Activated naive CD4-positive, alpha-beta T cell treated with anti-CD3 and anti-CD28 coated beads, Interleukin-2, amount 50 U/mL, for 72 hours (primary cell): ENCODE measurements around the gene RMND5A. TPM values are rescaled to one million over a fixed set of nuclear protein-coding genes. Genes with fewer than 3 reads are reported as not detected.

Experiments used
- ATAC-seq, 2 donors: fragments of 150-1000 bp; cut with Tn5 transposase; 2 replicates each; pipeline ENCODE4 v1.10.0; 2021; ENCODE audit warnings: mild to moderate bottlenecking in 2 of 2, moderate library complexity in 2 of 2
- DNase-seq, 2 donors: peaks; one replicate each; pipeline ENCODE4 v3.0.0; 2021 to 2022; ENCODE audit warnings: low spot score in 2 of 2
- H3K27ac Mint-ChIP-seq, 2 donors: one replicate each; pipeline ENCODE4 v1.8.0; 2022; ENCODE audit warnings: mild to moderate bottlenecking in 2 of 2, mixed read lengths in 2 of 2
- H3K36me3 Mint-ChIP-seq, 2 donors: one replicate each; pipeline ENCODE4 v1.8.0; 2022; ENCODE audit warnings: mixed read lengths in 2 of 2
- H3K9me3 Mint-ChIP-seq, 2 donors: one replicate each; pipeline ENCODE4 v1.8.0; 2022; ENCODE audit warnings: mixed read lengths in 2 of 2
- total RNA-seq, 2 donors: library from RNA; stranded (reverse); gene quantifications; one replicate each; pipeline ENCODE4 v1.2.3, GENCODE V29; 2022

RMND5A gene
- total RNA-seq, 2 donors from 2014 or later, result 30.1 to 33.9 TPM

DNA sequence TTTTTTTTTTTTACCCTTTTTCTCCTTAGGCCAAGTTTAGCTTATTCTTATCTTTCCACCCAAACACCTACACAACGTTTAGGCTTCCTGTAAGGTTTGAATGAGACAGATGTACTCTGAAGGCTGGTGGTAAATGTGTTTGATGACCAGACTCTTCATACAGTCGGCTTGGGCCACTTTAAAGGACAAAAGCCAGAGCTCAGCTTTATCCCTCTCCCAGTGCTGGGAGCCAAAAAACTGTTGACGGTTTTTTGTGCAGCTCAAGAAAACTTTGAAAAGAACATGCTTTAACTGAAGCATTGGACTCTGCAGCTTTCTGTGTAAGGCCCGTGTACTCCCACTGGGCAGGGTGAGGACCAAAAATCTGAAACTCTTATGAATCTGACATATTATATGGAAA is 55.2 kb downstream of the RMND5A start:
- DNase-seq (no peak), ATAC-seq (no peak)
- Mint-ChIP-seq H3K27ac (no peak overlapping the region), H3K9me3 (no peaks in the 10 kb centered on the region), H3K36me3 (peaks cover 11 to 19% of the 10 kb centered on the region in 2 donors)

DNA sequence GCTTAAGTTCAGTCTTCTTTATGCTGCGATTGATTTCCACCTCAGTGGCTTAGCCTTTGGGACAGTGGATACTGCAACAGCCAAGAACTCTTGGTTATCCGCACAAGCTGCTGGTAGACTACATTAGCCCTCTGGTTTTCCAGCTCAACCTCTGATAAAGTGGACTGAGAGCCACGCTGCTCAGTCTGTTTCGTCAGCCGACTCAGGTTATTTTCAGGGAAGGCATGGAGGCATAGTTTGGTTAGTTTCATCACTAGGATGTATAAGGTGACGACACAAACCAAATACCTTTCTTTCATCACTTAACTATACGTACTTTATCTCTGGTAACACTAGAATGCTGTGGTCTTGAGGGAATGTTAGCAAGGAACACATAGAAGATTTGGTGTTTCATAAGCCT is 56.4 kb downstream of the RMND5A start:
- H3K36me3 Mint-ChIP-seq, result peaks cover 11% of the 10 kb centered on the region in 2 donors
- DNase-seq, result no peak
- no peaks in the 10 kb centered on the region for H3K9me3 Mint-ChIP-seq
- H3K27ac Mint-ChIP-seq, result no peak overlapping the region
- no peak for ATAC-seq

DNA sequence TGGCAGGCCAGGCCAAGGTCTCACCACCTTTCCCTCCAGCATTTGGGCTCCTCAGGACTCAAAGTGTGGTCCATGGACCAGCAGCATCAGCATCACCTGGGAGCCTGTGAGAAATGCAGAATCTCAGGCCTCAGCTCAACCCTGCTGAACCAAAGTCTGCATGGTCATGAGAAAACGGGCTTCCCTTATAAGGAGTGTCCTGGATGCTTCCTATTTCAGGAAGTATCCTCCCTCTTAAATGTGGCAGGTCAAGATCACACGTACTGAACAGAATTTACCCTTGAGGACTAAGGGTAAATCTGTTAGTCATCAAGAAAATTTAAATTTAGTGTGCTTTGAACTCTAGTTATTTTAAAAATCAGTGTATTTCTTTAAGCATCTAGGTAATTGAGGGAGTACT is 58.9 kb downstream of the RMND5A start:
- H3K36me3 Mint-ChIP-seq, result peaks cover 0 to 6% of the 10 kb centered on the region in 2 donors
- no peak for DNase-seq
- no peaks in the 10 kb centered on the region for H3K9me3 Mint-ChIP-seq
- ATAC-seq, result no peak
- no peak overlapping the region for H3K27ac Mint-ChIP-seq

DNA sequence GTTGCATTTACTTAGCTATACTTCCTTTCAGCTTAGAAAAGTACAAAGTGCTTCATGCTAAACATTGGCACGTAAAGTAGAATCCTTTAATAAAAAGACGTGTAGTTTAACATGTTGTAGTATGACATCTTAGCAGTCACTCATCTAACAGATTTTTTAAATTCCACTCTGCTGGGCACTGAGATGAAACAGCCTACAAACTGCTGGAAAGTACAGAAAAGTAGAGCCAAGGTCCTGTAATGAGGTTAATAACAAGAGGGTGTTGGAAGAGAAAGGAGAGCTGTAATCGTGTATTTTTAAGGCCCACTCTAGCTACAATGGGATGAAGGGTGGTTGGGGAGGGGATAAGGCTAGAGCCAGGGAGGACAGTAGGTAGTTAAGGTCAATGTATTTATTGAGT is 59.9 kb downstream of the RMND5A start:
- H3K27ac Mint-ChIP-seq, result no peak overlapping the region
- ATAC-seq (no peak), DNase-seq (no peak)
- no peaks in the 10 kb centered on the region for H3K9me3 Mint-ChIP-seq
- H3K36me3 Mint-ChIP-seq, result no peaks in the 10 kb centered on the region

DNA sequence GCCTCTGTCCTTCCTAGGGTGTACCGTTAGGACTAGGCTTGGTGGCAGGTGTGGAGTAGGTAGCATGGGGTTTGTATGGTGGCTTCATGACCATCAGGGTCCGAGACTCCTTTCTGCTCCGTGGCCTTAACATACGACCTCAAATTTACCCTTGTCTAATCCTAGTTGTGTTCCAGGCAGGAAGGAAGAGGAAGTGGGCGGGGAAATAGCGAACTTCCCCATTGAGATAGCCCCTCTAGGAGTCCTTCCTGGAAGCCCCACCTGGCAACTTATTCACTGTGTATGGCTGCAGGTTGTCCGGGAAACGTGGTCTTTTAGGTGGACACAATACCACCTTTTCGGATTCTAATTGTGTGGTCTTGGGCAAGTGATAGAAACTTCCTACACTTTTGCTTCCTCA is 61.3 kb downstream of the RMND5A start:
- ATAC-seq (no peak), DNase-seq (no peak)
- no peak overlapping the region for H3K27ac Mint-ChIP-seq
- no peaks in the 10 kb centered on the region for H3K36me3 Mint-ChIP-seq
- H3K9me3 Mint-ChIP-seq, result no peaks in the 10 kb centered on the region

DNA sequence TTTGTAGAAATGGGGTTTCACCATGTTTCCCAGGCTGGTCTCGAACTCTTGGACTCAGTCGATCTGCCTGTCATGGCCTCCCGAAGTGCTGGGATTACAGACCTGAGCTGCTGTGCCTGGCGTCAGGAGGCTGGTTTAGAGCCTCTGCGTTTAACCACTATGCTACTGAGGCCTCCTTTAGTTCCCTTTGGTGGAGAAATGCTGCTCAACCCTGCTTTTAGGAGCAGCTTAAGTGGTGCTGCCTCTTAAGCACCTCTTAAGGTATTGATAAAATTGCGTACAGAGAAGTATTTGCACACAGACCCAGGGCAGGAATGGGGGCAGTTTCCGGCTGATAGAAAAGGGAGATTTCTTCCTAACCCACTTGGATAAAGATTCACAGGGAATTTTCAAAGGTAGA is 62.7 kb downstream of the RMND5A start:
- no peaks in the 10 kb centered on the region for H3K9me3 Mint-ChIP-seq
- ATAC-seq (no peak), DNase-seq (no peak)
- no peaks in the 10 kb centered on the region for H3K36me3 Mint-ChIP-seq
- H3K27ac Mint-ChIP-seq, result no peak overlapping the region

DNA sequence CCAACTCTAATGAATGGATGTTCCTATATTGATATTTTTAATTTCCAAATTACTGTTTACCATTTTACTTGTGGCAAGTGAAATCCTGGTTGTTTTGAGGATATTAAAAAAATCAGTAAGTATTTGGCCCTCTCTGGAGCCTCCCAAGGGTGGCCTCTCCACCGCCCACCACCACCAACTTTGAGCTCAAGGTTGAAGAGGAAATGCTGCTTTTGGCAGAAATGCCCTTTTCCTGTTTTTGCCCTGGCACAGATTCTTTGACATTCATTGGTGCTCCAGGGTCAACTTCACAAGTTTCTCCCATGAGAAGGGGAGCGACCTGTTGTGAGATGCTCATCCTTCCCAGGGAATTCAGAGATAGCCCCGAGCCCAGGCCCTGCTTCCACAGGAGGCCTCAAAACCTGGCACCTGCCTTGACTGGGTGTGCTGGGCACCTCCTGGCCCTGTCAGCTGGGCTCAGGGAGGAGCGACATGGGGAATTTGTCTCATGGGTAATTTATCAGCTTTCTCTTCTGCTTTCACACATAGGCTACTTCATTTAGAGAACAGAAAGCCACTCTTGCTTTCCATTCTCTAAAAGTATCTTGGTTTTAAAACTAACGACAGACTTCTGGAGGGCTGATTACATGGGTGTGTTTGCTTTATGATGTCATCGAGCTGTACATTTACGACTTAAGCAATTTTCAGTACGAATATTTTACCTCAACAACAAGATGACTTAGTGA is 63.7 kb downstream of the RMND5A start:
- ATAC-seq, result peak in 1 of 2 donors; percentile 45
- Mint-ChIP-seq H3K36me3 (no peaks in the 10 kb centered on the region), H3K9me3 (no peaks in the 10 kb centered on the region), H3K27ac (no peak overlapping the region)
- DNase-seq, result no peak

DNA sequence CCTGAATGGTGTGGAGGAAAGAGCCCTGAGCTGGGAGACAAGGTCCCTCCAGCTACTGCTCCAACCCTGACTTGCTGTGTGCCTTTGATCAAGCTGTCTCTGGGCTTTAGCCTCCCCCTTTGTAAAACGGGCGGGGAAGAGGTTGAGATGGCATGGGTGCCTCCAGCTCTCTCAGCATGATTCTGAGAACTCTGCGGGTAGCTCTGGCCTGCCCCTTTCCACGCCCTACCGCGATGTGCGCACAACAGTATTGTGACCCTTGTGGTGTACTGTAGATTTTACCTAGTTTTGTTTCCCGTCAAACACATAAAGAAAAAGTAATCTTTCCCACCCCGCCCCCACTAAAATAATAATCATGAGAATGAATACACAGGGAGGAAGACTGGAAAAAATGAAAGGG is 65.4 kb downstream of the RMND5A start:
- H3K9me3 Mint-ChIP-seq, result no peaks in the 10 kb centered on the region
- no peak for DNase-seq
- no peak for ATAC-seq
- no peak overlapping the region for H3K27ac Mint-ChIP-seq
- peaks cover 0 to 6% of the 10 kb centered on the region in 2 donors for H3K36me3 Mint-ChIP-seq

DNA sequence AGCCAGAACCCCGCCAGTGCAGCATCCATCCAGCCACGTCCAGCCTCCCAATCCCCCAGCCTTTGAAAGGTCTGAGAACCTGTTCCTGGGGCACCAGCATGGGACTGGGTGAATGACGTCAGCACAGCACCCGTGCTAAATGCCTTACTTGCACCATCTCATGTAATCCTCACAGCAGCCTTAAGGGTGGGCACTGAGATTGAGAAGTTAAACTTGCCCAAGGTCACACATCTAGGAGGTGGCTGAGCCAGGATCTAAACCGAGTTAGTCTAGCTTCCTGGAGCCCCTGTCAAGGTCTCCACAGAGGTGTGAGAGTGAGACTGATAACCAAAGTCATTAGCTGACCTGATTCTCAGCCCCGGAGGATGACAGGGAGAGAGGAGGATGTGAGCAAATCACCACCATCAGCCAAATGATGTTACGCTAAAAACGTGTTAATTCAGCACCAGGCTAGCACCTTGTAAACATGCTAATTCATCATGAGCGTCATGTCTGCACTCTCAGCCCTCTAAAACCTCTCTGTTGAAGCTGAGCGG is 66.0 kb downstream of the RMND5A start:
- ATAC-seq (peak in 1 of 2 donors; percentile 16), DNase-seq (no peak)
- H3K27ac Mint-ChIP-seq, result no peak overlapping the region
- H3K9me3 Mint-ChIP-seq, result no peaks in the 10 kb centered on the region
- peaks cover 0 to 7% of the 10 kb centered on the region in 2 donors for H3K36me3 Mint-ChIP-seq

DNA sequence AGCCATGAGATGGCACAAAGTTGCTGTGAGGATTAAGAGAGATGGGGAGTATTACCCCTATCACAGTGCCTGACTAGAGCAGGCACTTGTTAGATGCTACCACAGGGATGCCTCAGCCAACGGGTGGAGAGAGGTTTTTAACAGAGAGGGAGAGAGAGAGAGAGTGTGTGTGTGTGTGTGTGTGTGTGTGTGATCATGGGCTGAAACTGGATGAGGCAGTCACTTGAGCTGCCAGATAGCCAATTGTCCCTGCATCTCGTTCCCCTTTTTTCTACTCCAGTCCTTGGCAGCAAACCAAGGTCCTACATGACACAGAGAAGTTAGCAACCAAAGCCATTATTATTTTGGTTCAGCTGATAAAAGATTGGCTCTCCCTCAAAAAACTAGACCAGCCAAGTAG is 67.6 kb downstream of the RMND5A start:
- H3K9me3 Mint-ChIP-seq, result no peaks in the 10 kb centered on the region

DNA sequence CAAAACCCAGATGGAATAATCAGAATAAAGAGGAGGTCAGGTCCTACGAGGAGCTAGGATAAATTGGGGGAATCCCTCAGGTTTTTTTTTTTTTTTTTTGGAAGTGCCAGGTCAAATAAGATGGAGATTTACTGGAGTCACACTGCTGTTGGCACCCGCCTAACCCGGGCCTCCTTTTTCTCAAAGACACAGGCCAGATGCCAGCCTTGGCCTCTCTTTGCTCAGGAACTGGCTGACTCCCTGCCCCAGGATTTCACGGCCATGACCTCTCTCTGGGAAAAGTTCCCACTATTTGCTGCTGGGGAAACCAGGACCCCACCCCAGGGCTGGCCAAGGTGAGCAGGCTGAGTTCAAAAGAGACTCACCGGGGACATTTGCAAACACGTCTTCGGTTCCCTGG is 68.1 kb downstream of the RMND5A start:
- ATAC-seq (no peak), DNase-seq (no peak)
- H3K9me3 Mint-ChIP-seq, result no peaks in the 10 kb centered on the region
- no peak overlapping the region for H3K27ac Mint-ChIP-seq
- H3K36me3 Mint-ChIP-seq, result peaks cover 0 to 18% of the 10 kb centered on the region in 2 donors

More for the DNA sequence above, 67.6 kb downstream of the RMND5A start:
- Mint-ChIP-seq H3K27ac (no peak overlapping the region), H3K36me3 (peaks cover 0 to 15% of the 10 kb centered on the region in 2 donors)
- DNase-seq (no peak), ATAC-seq (no peak)

DNA sequence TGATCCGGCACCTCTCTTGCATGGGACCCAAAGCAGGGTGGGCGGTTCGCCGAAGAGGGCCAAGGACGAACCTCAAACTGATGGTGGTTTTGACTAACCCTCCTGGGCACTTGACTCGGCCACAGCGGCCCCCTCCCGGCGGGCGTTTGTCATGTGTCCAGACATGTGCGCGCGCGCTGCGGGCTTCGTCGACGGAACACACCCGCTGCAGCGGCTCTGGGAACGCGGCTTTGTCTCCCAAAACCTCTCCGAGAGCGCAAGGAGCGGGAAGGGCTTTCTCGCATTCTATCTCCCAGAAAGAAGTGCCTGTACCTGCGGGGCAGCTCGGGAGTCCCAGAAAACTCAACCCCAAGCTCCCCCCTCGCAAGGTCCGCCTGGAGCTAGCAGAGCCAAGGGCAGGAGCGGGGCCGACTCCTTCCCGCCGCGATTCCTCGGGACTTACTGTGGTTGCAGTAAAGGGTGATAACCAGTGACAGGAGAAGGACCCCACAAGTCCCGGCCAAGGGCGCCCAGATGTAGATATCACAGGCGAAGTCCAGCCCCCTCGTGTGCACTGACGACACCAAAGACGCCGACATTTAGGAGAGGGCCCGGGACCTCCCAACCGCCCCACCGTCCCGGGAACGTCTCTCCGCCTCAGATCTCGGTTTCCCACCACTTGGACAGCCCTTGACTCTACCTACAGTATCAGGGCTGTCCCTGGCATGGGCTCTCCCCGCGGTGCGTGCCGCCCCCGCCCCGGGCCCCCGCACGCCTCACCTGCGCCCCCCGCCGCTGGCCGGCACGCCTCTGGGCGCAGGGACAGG is 69.0 kb downstream of the RMND5A start:
- ATAC-seq (no peak), DNase-seq (no peak)
- Mint-ChIP-seq H3K9me3 (no peaks in the 10 kb centered on the region), H3K36me3 (peaks cover 0 to 20% of the 10 kb centered on the region in 2 donors), H3K27ac (no peak overlapping the region)

DNA sequence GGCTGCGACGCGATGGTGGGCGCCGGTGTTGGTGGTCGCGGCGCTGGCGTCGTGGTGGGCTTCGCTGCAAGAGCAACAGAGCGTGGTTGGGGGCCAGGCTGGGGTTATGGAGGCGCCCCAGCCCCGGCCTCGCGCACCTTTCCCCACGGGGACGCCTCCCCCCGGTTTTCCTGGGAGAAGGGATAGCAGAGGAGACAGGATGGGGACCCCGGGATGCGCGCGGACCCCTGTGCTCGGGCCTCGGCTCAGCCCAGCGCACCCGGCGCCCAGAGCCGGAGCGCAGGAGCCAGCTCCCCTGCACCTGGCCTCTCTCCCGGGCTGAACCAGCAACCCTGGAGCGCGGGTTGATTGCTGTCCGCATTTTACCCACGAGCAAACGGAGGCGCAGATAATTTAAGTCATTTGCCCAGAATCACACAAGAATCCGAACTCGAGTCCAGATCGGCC is 69.6 kb downstream of the RMND5A start:
- ATAC-seq (no peak), DNase-seq (no peak)
- Mint-ChIP-seq H3K27ac (no peak overlapping the region), H3K9me3 (no peaks in the 10 kb centered on the region), H3K36me3 (peaks cover 0 to 20% of the 10 kb centered on the region in 2 donors)

DNA sequence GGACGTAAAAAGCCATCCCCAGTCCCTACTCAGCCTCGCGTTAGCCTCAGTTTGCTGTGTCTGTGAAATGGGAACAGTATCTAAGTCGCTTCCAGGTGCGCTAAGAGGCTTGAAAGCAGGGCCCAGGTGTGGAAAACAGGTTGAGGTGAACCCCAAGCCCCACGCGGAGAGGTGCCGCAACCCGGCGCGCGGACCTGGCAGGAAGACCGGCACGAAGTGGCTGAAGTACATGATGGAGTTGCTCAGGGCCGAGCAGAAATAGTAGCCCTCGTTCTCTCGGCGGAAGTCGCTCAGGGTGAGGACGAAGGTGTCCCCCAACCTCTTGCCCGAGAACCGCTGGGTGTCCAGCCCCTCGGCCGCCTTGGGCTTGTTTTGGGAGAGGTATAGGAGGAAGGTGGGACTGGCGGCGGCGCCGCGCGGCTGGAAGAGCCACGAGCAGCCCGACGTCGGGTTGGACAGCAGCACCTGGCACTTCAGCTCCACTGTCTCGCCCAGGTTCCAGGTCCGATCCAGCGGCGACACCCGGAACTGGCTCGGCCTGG is 70.1 kb downstream of the RMND5A start:
- Mint-ChIP-seq H3K27ac (peak overlapping the region in 1 of 2 donors; percentile 29), H3K36me3 (peaks cover 4 to 25% of the 10 kb centered on the region in 2 donors)
- peak in 1 of 2 donors; percentile 16 for DNase-seq

DNA sequence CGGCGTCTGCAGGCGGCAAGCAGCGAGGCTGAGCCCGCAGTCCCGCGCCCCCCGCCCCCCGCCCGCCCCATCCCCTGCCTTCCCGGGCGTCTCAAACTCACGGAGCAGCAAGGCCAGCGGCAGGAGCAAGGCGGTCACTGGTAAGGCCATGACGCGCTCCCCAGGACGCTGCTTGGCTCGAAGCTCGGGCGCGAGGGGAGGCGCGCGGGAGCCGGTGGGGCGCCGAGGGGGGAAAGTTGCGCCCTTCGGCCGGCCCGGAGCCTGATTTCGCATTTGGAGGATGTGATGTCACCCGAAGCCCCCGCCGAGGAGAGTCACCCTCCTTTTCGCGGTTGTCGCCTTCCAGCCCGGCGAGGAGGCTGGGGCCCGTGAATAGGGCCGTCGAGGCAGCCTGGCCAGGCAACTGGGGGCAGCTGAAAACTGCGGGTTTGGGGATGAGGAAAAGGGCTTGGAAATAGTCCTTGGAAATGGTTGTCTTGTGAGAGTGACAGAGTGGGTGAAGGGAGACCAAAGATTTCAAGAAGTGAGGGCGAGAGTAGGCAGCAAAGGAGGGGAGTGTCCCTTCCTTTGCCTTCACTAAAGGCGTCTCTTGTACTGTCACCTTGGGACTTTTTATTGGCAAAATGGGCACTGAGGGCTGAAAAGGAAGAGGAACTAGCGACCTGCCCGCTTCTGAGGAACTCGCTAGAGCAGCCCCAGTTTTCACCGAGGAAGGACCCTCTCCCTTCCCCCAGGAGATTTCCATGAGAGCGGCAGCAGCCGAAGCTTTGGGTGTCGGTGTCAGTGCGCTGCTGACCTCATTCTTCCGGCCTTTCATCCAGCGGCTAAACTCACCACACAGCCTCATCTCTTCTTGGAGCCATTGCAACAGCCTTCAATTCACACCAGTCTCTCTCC is 70.8 kb downstream of the RMND5A start, which contains the start of gene CD8A:
Gene CD8A, minus strand, starts transcription at position 238 of the 897 bp plus-strand sequence. Its CDS starts 88 bp downstream, at position 150.
- DNase-seq (peak; percentile 15 to 58), ATAC-seq (peak; percentile 51 to 81)
- peaks cover 10 to 11% of the 10 kb centered on the region in 2 donors for H3K9me3 Mint-ChIP-seq
- H3K27ac Mint-ChIP-seq, result peak within 1 kb of the TSS; percentile 29 to 36
- H3K36me3 Mint-ChIP-seq, result peaks cover 11 to 32% of the 10 kb centered on the region in 2 donors

More for the DNA sequence above, 70.1 kb downstream of the RMND5A start:
- H3K9me3 Mint-ChIP-seq, result peaks cover 3 to 4% of the 10 kb centered on the region in 2 donors
- peak; percentile 5 to 40 for ATAC-seq

DNA sequence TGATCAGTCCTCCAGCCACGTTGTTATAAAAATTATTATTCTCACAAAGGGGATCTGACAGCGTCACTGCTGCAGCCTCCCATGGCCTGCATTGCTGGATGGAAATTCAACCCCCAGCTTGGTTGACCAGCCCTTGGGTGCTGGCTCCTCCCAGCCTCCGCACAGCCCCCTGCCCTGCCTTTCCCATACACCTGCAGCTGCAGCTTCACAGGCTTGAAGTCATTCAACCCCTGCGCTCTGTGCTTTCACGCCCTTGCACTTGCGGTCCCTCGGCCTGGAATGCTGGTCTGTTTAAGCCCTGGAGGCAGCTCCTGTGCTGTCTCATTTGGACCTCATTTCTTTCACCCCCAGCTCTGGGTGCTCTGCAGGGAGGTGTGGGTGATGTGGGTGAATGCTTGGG is 71.5 kb downstream of the RMND5A start:
- DNase-seq (no peak), ATAC-seq (peak in 1 of 2 donors; percentile 10)
- Mint-ChIP-seq H3K36me3 (peaks cover 17 to 37% of the 10 kb centered on the region in 2 donors), H3K27ac (peak overlapping the region in 1 of 2 donors; percentile 36), H3K9me3 (peaks cover 16 to 17% of the 10 kb centered on the region in 2 donors)
